Adrenal gland (tissue), 12 donors: ENCODE data around the gene CKS1B. TPM values are rescaled to one million over a fixed set of nuclear protein-coding genes. Genes with fewer than 3 reads are reported as not detected.
"Not testable (repeated sequence)": the region's sequence is repeated elsewhere in the genome, so short reads cannot be mapped to it uniquely, and the experiment has no call there.

Experiments
- DNase-seq, 7 donors: peaks; one replicate each; pipeline ENCODE4 v3.0.0-alpha.2; 2019 to 2020
- H3K27ac ChIP-seq, 5 donors: fragments of 200-600 bp; sonication (generic) in 4 of 5; 1 replicate in 3 of 5; 2 replicates in 2 of 5; pipeline versions ENCODE4 v1.5.1 to v1.8.0; 2016 to 2020; ENCODE audit warnings: mild to moderate bottlenecking in 1 of 5
- H3K27me3 ChIP-seq: fragments of 200-600 bp; 2 replicates; pipeline ENCODE4 v1.8.0; 2021
- H3K36me3 ChIP-seq, 2 donors: fragments of 200-600 bp; replicated peaks in 1 of 2; 1 replicate in 1 of 2; 2 replicates in 1 of 2; pipeline versions ENCODE4 v1.5.1 to v1.8.0; 2018 to 2022
- H3K4me1 ChIP-seq, 2 donors: fragments of 200-600 bp; replicated peaks in 1 of 2; 1 replicate in 1 of 2; 2 replicates in 1 of 2; pipeline versions ENCODE4 v1.5.1 to v1.8.0; 2018 to 2021
- H3K4me3 ChIP-seq, 4 donors: fragments of 200-600 bp; sonication (generic) in 3 of 4; one replicate each; pipeline ENCODE4 v1.5.1; 2016 to 2018
- H3K9me3 ChIP-seq, 3 donors: fragments of 200-600 bp; sonication (generic) in 1 of 3; replicated peaks in 1 of 3; 1 replicate in 2 of 3; 2 replicates in 1 of 3; pipeline versions ENCODE4 v1.5.1 to v1.8.0; 2016 to 2021
- POLR2A ChIP-seq, 2 donors: fragments of 450-650 bp; IDR thresholded peaks; one replicate each; pipeline ENCODE4 v1.6.1; 2017; ENCODE audit warnings: antibody characterized with exemption in 2 of 2, mild to moderate bottlenecking in 2 of 2, moderate library complexity in 1 of 2
- WGBS, 4 donors: extraction: QIAGEN DNeasy Blood & Tissue Kit in 2 of 4; methylation state at CpG; one replicate each; pipeline versions ENCODE4 v1.1.5 to v1.1.7; 2013 to 2017; 5-methylcytosine and 5-hydroxymethylcytosine counted together
- intact Hi-C, 2 donors: fragments of 100-400 bp; cut with DNase I; formaldehyde crosslinking; loops; one replicate each; pipeline versions ENCODE4 v1.14.1 to v1.15.0; 2022 to 2023
- polyA plus RNA-seq, 3 donors: library from polyadenylated mRNA; stranded (reverse); fragments of 200-250 nt in 2 of 3; fragments of 350-450 nt in 1 of 3; fragmentation: Illumina TruSeq in 1 of 3; extraction: RNeasy Lipid Tissue Mini Kit (QIAGEN cat#74804) in 1 of 3; gene quantifications; one replicate each; pipeline ENCODE4 v1.2.3, GENCODE V29; 2013 to 2014
- total RNA-seq, 9 donors: library from RNA; depleted of rRNA in 4 of 9; stranded (reverse); fragments of >200 nt in 4 of 9; fragments of 120-200 nt in 1 of 9; fragmentation: NEBNext Ultra II Directional in 1 of 9; extraction: Animal tissue kit (Norgen Biotek cat#: 25700) in 1 of 9; gene quantifications; one replicate each; pipeline versions ENCODE4 v1.1.0 to v1.2.4, GENCODE V29; 2013 to 2023
- TF ChIP-seq, protein P1 (sequence below), 6 experiments: fragments of 450-650 bp in 4 of 6; fragments of 200-600 bp in 2 of 6; sonication (generic) in 1 of 6; IDR thresholded peaks; 1 replicate in 5 of 6; 2 replicates in 1 of 6; pipeline versions ENCODE4 v1.5.1 to v1.8.0; 2016 to 2021; ENCODE audit warnings: antibody characterized with exemption in 6 of 6, mild to moderate bottlenecking in 2 of 6, moderate library complexity in 1 of 6
- donor health status: healthy with polysubstance abuse.
- donor health status: Bipolar disorder and iron deficiency.
- donor health status: DM: yes; HTN: yes; CAD: no.
- donor health status: DM: no; HTN: no; CAD: no.
- donor health status: DM: no; HTN: no; CAD: no.
- donor health status: DM: yes; HTN: yes; CAD: no.

The CKS1B gene
- total and polyA plus RNA-seq, 12 donors = 12.4 to 87.0 (median 29.5) TPM

- WGBS, 4 donors = 0 to 1% (median 0%) methylated on average over 25 to 26 of the region's 26 CpGs
- H3K27me3 ChIP-seq = no peaks in the 10 kb centered on the region
- no peaks in the 10 kb centered on the region for H3K36me3 ChIP-seq
- TF ChIP-seq, protein P1, sequence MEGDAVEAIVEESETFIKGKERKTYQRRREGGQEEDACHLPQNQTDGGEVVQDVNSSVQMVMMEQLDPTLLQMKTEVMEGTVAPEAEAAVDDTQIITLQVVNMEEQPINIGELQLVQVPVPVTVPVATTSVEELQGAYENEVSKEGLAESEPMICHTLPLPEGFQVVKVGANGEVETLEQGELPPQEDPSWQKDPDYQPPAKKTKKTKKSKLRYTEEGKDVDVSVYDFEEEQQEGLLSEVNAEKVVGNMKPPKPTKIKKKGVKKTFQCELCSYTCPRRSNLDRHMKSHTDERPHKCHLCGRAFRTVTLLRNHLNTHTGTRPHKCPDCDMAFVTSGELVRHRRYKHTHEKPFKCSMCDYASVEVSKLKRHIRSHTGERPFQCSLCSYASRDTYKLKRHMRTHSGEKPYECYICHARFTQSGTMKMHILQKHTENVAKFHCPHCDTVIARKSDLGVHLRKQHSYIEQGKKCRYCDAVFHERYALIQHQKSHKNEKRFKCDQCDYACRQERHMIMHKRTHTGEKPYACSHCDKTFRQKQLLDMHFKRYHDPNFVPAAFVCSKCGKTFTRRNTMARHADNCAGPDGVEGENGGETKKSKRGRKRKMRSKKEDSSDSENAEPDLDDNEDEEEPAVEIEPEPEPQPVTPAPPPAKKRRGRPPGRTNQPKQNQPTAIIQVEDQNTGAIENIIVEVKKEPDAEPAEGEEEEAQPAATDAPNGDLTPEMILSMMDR (IDR thresholded peaks at IDR 0.05) = no peak
- TF ChIP-seq POLR2A (IDR thresholded peaks at IDR 0.05) = peak in 1 of 2 donors; percentile 32
- peak within 1 kb of the TSS in 2 of 5 donors; percentile 43 to 47 for H3K27ac ChIP-seq
- peaks cover 7 to 14% of the 10 kb centered on the region in 2 donors for H3K4me1 ChIP-seq
- H3K4me3 ChIP-seq = peak within 1 kb of the TSS in 3 of 4 donors; percentile 21 to 92 (median 50)
- no peaks in the 10 kb centered on the region for H3K9me3 ChIP-seq
- DNase-seq = peak; percentile 97 to 100 (median 99)
- intact Hi-C loops = no loop called here
Measured at GRCh38 chr1:154982897-154983648, 8.6 kb downstream of the CKS1B start, which contains the start of gene FLAD1. Gene FLAD1 (plus strand): TSS chr1:154983344. CDS start chr1:154983695, 351 bp downstream.

DNA sequence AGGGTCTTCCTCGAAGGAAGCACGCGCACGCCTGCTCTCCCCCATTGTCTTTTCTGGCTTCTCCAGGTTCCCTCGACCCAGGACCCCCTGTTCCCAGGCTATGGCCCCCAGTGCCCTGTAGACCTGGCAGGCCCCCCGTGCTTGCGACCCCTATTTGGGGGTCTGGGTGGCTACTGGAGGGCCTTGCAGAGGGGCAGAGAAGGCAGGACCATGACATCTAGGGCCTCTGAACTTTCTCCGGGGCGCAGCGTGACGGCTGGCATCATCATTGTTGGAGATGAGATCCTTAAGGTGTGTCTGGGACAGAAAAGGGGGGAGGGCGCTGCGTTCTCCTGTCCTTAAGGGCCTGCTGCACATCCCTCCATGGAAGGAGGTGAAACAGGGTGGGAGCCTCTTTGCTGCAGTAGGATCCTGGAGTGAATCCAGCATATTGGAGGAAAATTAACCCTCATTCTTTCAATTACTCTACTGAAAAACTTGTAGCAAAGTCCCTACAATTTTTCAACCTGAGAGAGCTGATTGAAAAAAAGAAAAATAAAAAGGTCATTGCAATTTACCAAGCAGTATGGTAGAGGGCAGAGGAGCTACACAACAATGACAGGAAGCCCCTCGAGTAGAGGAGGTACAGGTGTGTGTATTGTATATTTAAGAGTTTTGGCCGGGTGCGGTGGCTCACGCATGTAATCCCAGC is 9.4 kb downstream of the CKS1B start:
- Histone ChIP-seq H3K36me3 (no peaks in the 10 kb centered on the region), H3K4me3 (peak overlapping the region in 3 of 4 donors; percentile 21 to 92 (median 50)), H3K9me3 (no peaks in the 10 kb centered on the region), H3K27ac (peak overlapping the region in 2 of 5 donors; percentile 43 to 47), H3K4me1 (peaks cover 7 to 14% of the 10 kb centered on the region in 2 donors), H3K27me3 (no peaks in the 10 kb centered on the region)
- DNase-seq = peak in 1 of 7 donors; percentile 14
- intact Hi-C loops = no loop called here
- 23 to 28% (median 24%) methylated on average over 14 to 17 of the region's 17 CpGs for WGBS, 4 donors
- no peak for TF ChIP-seq POLR2A (IDR thresholded peaks at IDR 0.05)
- TF ChIP-seq, protein P1 (IDR thresholded peaks at IDR 0.05) = no peak

DNA sequence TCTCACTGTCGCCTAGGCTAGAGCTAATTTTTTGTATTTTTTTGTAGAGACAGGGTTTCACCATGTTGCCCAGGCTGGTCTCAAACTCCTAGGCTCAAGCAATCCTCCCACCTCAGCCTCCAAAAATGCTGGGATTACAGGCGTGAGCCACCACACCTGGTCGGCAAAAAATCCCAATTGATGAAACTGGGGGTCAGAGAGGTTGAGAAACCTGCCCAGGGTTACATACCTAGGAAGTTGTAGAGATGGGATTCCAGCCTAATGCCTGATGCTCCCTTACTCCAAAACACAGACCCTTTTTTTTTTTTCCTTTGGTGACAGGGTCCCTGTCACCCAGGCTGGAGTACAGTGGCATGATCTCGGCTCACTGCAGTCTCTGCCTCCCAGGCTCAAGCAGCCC is 12.3 kb downstream of the CKS1B start:
- DNase-seq, H3K36me3 ChIP-seq, intact Hi-C loops, H3K27me3 ChIP-seq, H3K27ac ChIP-seq, H3K4me3 ChIP-seq, H3K9me3 ChIP-seq: not testable (repeated sequence)
- 85 to 93% (median 92%) methylated on average over 4 of the region's 4 CpGs for WGBS, 4 donors
- H3K4me1 ChIP-seq = peaks cover 7 to 14% of the 10 kb centered on the region in 2 donors

DNA sequence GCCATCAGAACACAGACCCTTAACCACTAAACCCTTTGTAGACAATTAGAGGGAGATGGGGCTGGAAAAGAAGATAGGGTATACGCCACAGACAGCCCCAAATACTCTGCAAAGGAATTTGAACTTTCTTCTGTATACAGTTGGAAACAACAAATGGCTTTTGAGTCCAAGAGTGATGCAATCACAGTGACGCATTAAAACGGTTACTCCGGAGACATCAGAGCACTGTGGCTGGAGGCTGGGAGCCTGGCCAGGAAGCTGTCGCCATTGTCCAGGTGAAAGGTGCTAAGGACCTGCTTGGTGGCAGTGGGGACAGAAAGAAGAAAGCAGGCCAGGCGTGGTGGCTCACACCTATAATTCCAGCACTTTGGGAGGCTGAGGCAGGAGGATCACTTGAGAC is 12.8 kb downstream of the CKS1B start:
- Histone ChIP-seq H3K4me3 (no peak overlapping the region), H3K9me3 (no peaks in the 10 kb centered on the region), H3K4me1 (peaks cover 7 to 13% of the 10 kb centered on the region in 2 donors), H3K27me3 (no peaks in the 10 kb centered on the region), H3K36me3 (peaks cover 0 to 6% of the 10 kb centered on the region in 2 donors), H3K27ac (no peak overlapping the region)
- intact Hi-C loops = no loop called here
- 65 to 78% (median 75%) methylated on average over 6 of the region's 6 CpGs for WGBS, 4 donors
- DNase-seq = no peak
- TF ChIP-seq, protein P1 (IDR thresholded peaks at IDR 0.05) = no peak
- no peak for TF ChIP-seq POLR2A (IDR thresholded peaks at IDR 0.05)
